HTERT RPE-1 (cell line): ENCODE results near the gene KHNYN.
"Not testable (repeated sequence)": the region's sequence is repeated elsewhere in the genome, so short reads cannot be mapped to it uniquely, and the experiment has no call there.

Source experiments
- in situ Hi-C: fragments of 300-500 bp; cut with MboI; formaldehyde crosslinking; loops from 4 replicates; pipeline ENCODE4 v1.14.3; 2020; ENCODE audit warnings: low sequenced_read_pairs

Gene KHNYN

DNA sequence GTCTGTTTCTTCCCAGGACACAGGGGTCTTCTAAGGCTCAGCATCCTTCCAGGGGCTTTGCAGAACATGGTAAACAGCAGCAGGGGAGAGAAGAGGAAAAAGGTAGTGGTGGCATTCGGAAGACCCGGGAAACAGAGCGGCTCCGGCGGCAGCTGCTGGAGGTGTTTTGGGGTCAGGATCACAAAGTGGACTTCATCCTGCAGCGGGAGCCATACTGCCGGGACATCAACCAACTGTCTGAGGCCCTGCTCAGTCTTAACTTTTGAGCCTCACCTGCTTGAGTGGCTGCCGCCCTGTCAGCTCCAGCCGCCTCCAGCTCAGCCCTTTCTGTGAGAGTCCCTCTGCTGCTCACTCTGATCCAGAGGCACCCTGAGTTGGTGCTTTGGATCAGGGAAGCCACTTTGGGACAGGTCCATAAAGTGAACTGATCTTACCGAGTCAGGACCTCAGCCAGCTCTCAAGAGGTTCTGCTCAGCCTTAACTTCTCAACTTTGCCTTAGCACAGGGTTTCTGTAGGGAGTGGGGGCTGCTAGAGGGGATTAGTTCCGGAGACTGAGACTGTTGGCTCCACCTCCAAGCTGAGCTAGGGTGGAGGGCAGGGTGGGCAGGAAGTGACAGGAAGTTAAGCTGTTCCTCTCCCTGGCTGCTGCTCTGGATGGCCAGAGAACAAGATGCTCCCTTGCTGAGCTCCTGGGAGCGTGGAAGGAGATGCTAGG, 7.4 kb downstream of the KHNYN start:
- in situ Hi-C loops: no loop called here

DNA sequence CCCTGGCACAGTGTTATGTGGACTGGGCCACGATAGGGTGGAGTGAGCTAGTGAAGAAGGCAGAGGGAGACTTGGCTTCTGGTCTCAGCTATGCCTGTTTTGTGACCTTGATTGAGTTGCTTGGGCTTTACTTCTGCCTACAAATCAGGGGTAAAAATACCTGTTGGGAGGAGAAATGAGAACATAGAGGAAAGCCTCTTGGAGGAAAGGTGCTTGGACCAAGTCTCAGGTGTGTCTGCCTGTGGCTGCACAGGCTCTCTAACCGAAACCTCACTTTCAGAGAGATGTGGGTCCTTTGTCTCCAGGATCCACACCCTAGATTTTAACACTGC, 7.9 kb downstream of the KHNYN start:
- in situ Hi-C loops: no loop called here

DNA sequence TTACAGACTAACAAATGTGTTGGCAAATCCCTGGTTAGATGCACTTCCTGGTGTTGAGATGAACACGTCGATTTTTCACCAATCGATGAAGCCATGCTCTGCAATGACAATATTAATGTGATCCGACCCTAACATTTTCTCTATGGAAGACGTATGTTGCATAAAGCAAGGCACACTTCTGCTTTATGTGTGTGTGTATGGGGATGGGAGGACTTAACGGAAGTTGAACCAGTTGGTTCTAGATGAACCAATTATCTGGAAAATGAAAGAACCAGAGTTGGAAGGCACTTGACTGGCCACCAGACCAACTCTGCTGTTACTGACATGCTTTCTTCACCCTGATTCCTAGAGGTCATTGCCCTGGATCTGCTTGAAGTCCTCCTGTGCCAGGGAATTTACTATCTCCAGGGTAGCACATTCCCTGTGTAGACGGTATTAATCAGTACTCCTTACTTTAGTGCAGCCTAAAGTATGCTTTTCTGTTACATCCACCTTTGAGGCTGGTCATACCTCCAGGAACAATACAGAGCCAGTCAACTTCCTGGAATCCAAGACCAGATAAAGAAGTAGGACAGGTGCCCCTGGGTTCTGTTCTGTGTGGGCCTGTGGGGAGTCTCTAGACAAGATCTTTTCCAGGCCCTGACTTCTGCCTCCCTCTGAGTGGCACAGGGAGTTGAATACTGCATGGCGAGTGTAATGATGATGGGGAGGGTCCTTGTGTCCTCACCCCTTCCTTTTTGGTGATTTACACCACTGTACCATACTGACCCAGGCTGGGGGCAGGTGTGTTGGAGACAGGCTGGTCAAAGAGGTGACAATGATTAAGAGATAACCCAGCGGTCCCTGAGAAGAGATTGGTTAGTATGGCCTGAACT, 8.7 kb downstream of the KHNYN start:
- in situ Hi-C loops: no loop called here

DNA sequence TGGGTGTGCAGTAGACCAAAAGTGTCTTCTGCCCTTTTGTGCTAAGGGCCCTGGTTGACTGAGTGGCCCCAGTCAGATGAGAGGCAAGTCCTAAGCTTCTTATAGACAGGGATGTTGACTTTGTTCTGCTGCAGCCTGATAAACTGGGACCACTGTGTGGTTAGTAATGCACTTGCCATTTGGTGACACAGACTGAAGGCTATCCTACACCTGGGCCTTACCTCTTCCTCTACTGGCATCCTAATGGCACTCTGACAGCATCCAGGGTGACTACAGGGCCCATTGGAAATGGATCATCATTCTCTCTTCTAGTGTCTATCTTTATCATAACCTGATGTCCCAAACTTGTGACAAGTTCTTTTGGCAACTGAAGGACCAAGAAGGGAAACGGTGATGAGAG, 9.5 kb downstream of the KHNYN start:
- in situ Hi-C loops: no loop called here

DNA sequence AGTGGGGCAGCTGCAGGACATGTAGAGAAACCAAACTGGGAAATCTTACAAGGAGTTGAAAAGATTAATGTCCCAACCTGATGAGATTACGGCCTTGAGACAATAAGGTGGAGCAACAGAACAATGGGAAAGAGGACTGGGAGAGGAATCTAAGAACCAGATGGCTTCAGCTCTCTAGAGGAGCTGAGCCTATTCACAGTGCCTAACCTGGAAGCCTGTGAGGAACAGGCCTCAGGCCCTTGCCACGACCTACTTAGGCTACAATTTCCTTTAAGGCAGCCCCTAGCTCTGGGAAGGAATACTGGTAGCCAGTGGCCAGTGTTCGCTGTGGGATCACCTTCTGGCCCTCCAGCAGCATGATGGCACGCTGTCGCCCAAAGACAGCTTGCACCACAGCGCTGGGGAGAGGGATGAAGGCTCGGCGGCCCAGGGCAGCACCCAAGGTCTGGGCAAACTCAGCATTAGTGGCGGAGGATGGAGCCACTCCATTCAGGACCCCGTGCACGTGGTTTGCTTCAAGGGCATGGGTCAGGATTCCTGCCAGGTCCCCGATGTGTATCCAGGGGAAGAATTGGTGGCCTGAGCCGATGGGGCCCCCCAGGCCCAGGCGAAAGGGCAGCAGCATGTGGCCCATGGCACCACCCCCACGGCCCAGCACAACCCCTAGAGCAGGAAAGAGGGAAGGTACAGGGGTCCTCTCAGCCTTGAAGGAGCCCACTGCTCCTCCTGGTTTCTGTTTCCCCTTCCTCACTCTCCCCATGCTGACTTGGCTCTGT, 10.3 kb downstream of the KHNYN start:
- in situ Hi-C loops: no loop called here

DNA sequence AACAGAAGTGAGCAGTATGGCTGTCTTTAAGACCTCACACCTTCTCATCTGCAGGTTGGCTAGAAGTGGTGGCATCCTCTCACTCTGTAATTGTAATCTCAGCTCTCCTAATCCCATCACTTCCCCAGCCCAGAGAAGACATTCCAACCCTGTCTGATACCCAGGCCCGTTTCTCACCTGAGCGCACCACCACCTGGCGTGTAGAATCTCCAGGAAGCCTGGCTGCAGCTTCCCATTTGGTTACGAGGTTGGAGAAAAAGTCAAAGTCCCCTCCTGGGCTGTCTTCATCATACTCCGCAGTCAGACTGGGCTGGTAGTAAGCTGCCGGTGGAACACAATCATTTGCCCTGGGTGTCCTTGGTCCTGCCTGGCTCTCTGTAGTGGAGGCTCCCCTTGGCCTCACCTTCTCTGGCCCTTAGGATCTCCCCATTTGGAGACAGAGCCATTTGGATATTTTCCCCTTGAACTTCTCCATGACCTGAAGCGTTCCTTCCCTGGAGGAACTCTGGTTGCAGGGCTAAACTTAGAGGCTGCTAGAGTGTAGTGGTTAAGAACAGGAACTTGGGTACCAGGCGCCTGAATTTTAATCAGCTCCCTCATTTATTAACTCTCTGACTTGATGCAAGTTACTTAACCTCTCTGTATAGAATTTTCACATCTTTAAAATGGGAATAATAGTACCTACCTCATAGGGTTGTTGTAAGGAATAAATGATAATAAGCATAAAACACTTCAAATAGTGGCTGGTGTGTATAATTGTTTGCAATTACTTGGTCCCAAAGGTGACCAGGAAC, 11.0 kb downstream of the KHNYN start:
- in situ Hi-C loops: no loop called here

DNA sequence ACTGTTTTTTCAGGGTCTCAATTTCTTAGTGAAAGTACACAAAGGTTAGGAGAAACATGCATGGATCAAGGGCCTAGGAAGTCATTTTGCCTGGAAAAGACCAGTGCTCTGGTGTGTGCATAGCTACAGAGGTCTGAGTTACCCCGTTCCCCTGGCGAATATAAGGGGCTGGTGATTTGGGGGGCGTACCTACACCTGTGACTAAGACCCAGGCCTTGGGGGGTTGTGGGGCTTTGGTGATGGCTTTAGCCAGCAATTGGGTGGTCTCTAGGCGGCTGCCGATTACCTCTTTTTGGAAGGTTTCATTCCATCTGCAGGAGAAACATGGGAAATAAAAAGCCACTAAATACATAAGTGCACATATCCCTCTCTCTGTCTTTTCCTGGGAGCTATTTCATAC, 11.7 kb downstream of the KHNYN start:
- in situ Hi-C loops: no loop called here

DNA sequence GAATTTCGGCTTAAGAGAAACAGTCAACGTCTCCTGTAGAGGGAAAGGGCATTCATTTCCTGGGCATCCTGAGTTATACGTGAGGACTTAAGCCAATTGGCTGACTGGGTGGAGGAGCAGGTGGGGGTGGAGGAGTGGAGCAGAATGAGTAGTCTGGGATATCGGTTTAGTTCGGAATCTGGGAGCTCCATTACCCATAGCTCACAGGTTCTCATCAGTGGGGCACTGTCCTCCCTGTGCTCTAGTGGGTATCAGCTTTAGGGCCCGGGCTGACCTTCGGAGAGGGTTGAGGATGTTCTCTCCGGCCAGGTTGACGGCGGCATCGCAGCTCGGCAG, 12.1 kb downstream of the KHNYN start:
- in situ Hi-C loops: no loop called here

DNA sequence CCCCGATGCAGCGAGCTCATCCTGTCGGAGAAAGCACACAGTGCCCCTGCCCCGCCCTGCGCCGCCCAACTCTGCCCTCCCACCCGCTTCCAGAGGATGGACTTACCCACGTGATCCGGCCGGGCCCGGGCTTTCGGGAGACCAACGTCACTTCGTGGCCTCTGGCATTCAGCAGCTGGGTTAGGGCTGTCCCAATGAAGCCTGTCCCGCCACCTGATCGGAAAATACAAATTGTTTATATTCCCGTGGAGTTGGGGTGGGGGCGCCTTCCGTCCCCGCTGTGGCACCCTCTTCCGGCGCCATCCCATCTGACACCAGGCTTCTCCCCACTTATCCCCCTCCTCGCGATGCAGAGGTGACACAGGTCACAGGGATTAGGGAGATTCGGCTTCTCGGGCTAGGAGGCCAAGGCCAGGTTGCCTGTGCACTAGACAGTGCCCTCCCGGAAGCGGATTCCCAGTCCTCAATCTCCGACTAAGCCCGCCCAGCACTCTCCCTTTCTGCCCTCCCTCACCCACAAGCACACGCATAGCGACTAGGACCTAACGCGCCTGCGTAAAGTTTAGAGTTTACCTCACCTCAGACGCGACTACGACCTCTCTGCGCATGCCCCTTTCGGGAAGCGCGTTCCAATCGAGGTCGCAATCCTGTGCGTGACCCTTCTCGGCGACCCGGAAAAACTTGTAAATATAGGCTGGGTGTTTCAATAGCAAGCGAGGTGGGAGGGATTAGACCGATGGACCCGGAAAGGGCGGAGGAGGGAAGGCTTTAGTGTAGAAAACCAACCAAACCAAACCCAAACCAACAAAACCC, 12.7 kb downstream of the KHNYN start, which contains the start of gene SDR39U1:
SDR39U1 (minus strand) TSS at position 537 of the 813 bp plus-strand sequence; CDS start at position 530, 7 bp downstream.
- in situ Hi-C loops: no loop called here

DNA sequence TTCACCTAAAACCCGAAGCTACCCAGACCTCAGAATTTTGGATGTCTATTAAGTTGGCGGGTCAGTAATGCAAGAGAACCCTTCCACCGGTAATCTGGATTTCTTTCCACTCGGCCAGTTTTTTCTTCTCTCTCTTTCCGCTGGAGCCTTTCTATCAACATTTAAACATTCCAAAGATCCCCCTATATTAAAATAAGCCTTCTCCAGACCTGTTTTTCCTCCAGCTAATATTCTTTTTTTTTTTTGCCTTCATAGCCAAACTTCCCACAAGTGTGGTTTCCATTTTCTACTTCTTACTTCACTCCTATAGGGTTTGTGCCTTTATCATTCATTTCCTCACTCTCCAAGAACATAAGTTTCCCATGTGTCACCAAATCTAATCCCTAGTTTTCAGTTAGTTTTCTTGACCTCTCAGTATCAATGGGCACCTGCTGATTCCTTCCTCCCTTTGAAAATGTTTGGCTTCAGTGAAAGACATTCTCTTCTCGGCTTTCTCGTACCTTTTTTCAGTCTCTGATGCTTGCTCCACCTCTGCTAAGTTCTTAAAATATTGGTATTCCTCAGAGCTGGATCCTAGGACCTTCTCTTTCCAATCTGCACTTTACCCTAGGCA, 13.4 kb downstream of the KHNYN start:
- in situ Hi-C loops: no loop called here

DNA sequence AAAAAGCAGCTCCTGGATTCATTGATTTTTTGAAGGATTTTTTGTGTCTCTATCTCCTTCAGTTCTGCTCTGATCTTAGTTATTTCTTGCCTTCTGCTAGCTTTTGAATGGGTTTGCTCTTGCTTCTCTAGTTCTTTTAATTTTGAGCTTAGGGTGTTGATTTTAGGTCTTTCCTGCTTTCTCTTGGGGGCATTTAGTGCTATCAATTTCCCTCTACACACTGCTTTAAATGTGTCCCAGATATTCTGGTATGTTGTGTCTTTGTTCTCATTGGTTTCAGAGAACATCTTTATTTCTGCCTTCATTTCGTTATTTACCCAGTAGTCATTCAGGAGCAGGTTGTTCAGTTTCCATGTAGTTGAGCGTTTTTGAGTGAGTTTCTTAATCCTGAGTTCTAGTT, 21.1 kb downstream of the KHNYN start:
- in situ Hi-C loops: not testable (repeated sequence)

DNA sequence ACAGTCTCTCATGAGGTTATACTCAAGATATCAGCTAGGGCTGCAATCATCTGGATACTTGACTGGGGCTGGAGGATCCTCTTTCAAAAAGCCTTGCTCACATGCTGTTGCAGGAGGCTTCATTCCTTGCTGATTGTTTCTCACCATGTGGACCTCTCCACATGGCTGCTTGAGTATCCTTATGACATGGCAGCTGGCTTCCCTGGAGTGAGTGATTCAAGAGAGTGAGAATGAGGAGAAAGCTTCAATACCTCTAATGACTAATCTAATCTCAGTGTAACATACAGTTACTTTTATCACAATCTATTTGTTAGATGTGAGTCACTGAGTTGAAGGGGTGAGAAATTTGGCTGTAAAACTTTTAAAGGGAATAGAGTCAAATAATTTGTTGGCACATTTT, 27.2 kb downstream of the KHNYN start:
- in situ Hi-C loops: no loop called here

DNA sequence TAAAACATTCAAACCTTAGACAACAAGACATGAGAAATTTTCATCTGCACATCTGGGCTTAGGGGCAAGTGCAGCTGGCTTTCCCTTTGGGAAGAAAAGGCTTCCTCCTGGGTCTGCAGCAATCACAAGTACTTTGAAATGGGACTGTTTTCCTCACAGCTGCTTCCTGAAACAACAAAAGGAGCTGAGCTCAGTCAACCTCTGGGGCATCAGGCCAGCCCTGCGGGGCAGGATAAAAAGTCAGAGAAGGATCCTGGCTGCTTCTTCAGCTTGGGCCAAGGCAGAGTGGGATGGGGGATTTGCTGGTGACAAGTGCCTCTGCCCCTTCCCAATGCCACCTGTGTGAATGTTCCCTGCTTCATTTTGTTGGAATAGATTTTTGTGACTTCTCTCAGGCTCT, 29.0 kb downstream of the KHNYN start:
- in situ Hi-C loops: no loop called here

DNA sequence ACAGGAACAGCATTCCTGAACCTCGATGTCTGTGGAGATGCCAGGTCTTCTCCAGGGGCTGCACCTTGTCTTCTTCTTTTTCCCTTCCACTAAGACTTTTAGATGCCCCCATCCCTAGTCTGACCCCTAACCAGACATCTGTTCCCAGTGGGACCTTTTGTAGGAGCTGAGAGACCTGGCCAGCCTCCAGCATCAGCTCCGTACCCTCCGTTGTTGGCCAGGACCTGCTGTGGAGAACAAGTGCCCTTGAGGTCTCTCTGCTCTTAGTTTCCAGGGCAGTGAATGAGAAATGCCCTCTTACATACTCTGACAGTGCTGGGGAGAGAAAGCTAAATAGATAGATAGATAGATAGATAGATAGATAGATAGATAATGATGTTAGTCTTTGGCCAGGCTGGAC, 29.6 kb downstream of the KHNYN start:
- in situ Hi-C loops: no loop called here

DNA sequence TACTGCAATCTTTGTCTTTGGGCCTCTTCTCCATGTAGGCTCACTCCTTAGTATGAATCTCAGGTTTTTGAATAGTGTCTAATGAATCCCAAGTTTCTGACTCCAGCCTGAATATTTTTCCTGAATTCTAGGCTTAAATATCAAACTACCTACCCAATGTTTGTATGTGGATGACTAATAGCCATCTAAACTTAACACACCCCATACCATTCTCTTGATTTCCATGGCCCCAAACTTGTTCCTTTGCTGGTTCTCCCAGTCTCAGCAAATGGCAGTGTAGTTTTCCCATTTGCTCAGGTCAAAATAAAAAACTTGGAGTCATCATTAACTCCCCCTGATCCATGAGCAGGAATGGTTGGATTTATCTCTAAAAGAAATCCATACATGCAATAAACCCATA, 31.6 kb downstream of the KHNYN start:
- in situ Hi-C loops: no loop called here

DNA sequence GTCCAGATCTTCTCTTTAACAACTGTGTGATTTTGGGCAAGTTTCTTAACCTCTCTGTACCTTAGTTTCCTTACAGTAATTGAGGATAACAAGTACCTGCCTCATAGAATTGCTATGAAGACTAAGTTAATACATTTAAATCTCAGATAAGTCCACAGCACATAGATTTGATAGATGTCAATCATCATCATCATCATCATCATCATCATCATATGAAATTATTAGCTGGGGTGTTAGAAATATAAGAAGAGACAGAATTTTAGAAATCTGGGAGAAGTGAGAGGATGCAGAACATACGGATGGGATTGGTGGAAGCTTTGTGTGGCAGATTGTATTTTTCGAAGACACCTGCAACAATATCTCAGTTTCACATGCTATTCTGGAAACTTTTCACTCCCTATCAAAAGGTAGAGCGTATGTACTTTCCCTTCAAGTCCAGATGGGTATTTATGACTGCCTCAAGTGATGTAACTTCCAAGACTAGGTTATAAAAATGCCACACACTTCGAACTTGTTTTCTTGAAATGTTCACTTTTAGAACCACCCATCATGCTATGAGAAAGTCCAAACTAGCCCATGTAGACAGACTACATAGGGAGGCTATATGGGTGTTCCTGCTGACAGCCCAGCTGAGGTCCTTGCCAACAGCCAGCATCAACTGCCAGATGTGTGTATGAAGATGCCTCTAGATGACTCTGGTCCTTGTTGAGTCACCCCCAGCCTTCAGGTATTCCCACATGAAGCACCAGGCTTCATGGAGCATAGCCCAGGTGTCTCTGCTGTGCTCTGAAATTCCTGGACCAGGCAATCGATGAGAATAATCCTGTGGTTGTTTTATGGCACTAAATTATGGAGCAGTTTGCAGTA, 33.5 kb downstream of the KHNYN start:
- in situ Hi-C loops: no loop called here

DNA sequence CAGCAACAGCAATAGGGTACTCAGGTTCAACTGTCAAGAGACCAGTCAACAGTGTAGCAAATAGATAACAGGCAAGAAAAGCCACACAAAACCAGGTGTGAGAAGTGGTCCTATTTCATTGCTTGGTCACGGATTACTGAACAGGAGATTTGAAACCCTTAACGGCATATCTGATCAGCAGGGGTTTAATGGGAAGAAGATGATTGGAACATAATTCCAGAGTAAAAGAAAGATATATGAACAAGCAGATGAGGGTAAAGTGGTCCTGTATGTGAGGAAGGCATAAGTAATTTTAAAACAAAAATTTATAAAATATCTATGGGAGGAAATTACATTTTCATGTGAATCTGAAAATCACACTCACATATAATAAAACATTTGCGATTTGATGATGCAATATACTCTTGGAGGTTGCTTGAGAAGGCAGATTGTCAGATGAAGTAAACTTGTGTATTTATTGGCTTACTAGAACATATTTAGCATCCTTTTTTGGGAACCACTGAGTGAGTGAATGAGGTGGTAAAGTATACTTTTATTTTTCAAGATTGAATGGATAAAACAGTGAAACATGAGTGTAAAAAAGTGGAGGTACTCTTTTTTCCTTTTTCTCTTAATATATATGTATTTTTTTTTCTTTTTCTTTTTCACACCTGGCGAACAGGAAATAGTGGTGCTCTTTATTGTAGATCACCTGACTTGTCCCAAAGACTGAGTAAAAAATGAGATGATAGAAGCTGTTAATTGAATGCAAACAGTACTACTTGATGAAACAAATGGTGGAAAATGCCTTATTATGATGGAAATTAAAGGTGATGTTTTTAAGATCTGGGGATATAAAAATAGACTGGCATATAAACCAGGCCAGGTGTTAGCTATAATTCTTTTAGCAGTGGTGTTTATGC, 34.4 kb downstream of the KHNYN start:
- in situ Hi-C loops: no loop called here

DNA sequence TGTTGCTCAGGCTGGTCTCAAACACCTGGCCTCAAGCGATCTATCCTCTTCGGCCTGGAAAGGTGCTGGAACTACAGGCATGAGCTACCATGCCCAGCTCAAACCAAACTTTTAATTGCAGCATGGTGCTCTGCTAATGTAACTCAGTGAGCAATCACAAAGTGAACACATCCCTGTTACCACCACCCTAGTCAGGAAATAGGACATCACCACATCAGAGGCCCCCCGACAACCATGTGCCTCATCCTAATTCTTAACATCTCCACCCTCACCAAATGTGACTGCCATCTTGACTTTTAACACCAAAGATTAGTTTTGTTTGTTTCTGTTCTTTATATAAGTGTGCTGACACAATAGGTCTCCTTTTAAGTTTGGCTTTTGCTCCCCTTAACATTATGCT, 35.6 kb downstream of the KHNYN start:
- in situ Hi-C loops: no loop called here
